ENCODE results near the gene TACR1.

- TF ChIP-seq SUZ12 (IDR thresholded peaks at IDR 0.05; ENCODE audit: low read length), result no peak
- no peak for TF ChIP-seq BACH1 (IDR thresholded peaks at IDR 0.05; ENCODE audit: low read length)
- no peak for TF ChIP-seq CTCF (IDR thresholded peaks at IDR 0.05; ENCODE audit: control extremely low read depth in 1 of 3, insufficient read depth in 1 of 3, low read depth in 1 of 3, low read length in 3 of 3)
- TF ChIP-seq TAF1 (IDR thresholded peaks at IDR 0.05; ENCODE audit: low read depth, low read length), result no peak
These were observed 31.1 kb downstream of the TACR1 start for GRCh38 chr2:75168186-75168585.

All from H1 (cell line).